GM12878 (cell line): ENCODE results near the gene ZNF839. TPM values are rescaled to one million over a fixed set of nuclear protein-coding genes. Genes with fewer than 3 reads are reported as not detected.

Experiments used
- ATF7 ChIP-seq: fragments of 450-650 bp; IDR thresholded peaks from 2 replicates; pipeline ENCODE4 v1.6.1; 2016; ENCODE audit warnings: low read depth, mild to moderate bottlenecking
- FOS ChIP-seq: IDR thresholded peaks from 3 replicates; pipeline ENCODE4 v1.6.1; 2011; ENCODE audit warnings: borderline replicate concordance; ENCODE audit not compliant: insufficient read length; ENCODE audit errors: extremely low read depth
- IKZF2 ChIP-seq, 2 experiments: fragments of 450-650 bp; IDR thresholded peaks; 2 replicates each; pipeline ENCODE4 v1.6.1; 2017; ENCODE audit warnings: mild to moderate bottlenecking in 2 of 2, moderate library complexity in 2 of 2
- IRF5 ChIP-seq: fragments of 450-650 bp; IDR thresholded peaks from 2 replicates; pipeline ENCODE4 v1.6.1; 2017; ENCODE audit warnings: borderline replicate concordance
- SIN3A ChIP-seq: IDR thresholded peaks from 2 replicates; pipeline ENCODE4 v1.6.1; 2012; ENCODE audit warnings: low read depth, low read length, improper control_type of control experiment
- SKIL ChIP-seq: fragments of 450-650 bp; IDR thresholded peaks from 2 replicates; pipeline ENCODE4 v1.6.1; 2017; ENCODE audit warnings: mild to moderate bottlenecking, low read depth, inconsistent platforms; ENCODE audit not compliant: poor library complexity, severe bottlenecking
- SMAD1 ChIP-seq: fragments of 450-650 bp; IDR thresholded peaks from 2 replicates; pipeline ENCODE4 v1.6.1; 2018; ENCODE audit warnings: mild to moderate bottlenecking, low read depth; ENCODE audit not compliant: partially characterized antibody
- SMARCA5 ChIP-seq: fragments of 450-650 bp; IDR thresholded peaks from 2 replicates; pipeline ENCODE4 v1.6.1; 2017; ENCODE audit warnings: mild to moderate bottlenecking
- SREBF2 ChIP-seq: IDR thresholded peaks from 2 replicates; pipeline ENCODE4 v1.6.1; 2012; ENCODE audit warnings: mild to moderate bottlenecking, low read length
- ZBTB33 ChIP-seq: fragments of 450-650 bp; IDR thresholded peaks from 2 replicates; pipeline ENCODE4 v1.6.1; 2017; ENCODE audit warnings: mild to moderate bottlenecking
- polyA plus RNA-seq, 11 experiments: library from polyadenylated mRNA; depleted of rRNA in 4 of 11; unstranded in 6 of 11; stranded (reverse) in 5 of 11; fragments of >200 nt; fragmentation: Nextera tagmentation in 4 of 11; fragmentation: Illumina TruSeq in 1 of 11; extraction: Ambion mirVana in 4 of 11; extraction: Trizol in 1 of 11; gene quantifications; 1 replicate in 1 of 11; 2 replicates in 10 of 11; pipeline versions ENCODE4 v1.2.1 to v1.2.3, GENCODE V29; 2011 to 2016; ENCODE audit warnings: inconsistent platforms in 2 of 11, missing spikeins in 2 of 11, low read depth in 1 of 11
- total RNA-seq, 4 experiments: library from RNA; depleted of rRNA in 3 of 4; stranded (reverse); fragments of >200 nt in 3 of 4; fragmentation: Illumina TruSeq in 1 of 4; extraction: Trizol in 1 of 4; gene quantifications; 2 replicates each; pipeline versions ENCODE4 v1.2.1 to v1.2.3, GENCODE V29; 2013 to 2021

The ZNF839 gene
- total and polyA plus RNA-seq, 10 of the 15 experiments (the other 5 are each of a cell fraction or from before 2014, with no cell fraction given), result 1.4 to 14.4 (median 8.6) TPM

GRCh38 chr14:102370305-102370809 lies 50.8 kb downstream of the ZNF839 start (continued):
- TF ChIP-seq IKZF2 (IDR thresholded peaks at IDR 0.05), result no peak
- TF ChIP-seq SIN3A, result no peak
- no peak for TF ChIP-seq SKIL
- no peak for TF ChIP-seq SREBF2
- TF ChIP-seq SMAD1, result no peak
- TF ChIP-seq ZBTB33, result no peak
- TF ChIP-seq ATF7, result no peak
- TF ChIP-seq IRF5, result no peak
- no peak for TF ChIP-seq SMARCA5
- TF ChIP-seq FOS, result no peak
